ENCODE data around the gene ZNF688.

Gene ZNF688

DNA sequence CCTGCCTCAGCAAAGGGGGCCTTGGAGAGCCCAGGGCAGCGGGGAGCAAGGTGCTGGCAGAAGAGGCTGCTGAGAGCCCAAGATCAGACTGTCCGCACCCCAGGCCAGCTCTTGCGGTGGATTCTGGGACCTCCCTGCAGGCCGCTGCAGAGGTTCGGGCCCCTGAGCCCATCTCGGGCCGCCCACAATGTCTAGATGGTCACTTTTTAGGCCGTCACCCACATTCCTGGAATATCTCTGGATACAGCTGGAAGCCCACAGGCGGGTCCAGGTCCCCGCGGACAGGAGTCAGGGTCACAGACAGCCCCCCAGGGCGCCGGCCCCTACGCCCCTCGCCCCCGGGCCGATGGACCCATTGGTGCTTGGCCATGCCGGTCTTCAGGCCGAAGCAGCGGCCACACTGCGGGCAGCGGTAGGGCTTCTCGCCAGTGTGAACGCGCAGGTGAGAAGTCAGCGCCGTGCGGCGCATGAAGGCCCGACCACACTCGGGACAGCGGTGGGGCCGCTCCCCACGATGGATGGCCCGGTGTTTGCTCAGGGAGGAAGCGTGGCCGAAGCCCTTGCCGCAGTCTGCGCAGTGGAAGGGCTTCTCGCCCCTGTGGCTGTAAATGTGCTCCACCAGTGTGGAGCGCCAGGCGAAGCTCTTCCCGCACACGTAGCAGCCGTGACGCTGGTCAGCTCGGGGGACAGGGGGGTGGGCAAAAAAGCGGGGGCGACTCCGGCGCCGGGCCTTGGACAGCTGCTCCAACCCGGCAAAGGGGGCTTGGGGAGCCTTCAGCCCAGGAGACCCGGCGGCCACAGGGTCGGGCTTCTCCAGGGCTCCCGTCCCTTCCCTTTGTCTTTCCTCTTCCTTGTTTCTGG, 39.0 kb downstream of the ZNF688 start:
- DNase-seq = no peak

DNA sequence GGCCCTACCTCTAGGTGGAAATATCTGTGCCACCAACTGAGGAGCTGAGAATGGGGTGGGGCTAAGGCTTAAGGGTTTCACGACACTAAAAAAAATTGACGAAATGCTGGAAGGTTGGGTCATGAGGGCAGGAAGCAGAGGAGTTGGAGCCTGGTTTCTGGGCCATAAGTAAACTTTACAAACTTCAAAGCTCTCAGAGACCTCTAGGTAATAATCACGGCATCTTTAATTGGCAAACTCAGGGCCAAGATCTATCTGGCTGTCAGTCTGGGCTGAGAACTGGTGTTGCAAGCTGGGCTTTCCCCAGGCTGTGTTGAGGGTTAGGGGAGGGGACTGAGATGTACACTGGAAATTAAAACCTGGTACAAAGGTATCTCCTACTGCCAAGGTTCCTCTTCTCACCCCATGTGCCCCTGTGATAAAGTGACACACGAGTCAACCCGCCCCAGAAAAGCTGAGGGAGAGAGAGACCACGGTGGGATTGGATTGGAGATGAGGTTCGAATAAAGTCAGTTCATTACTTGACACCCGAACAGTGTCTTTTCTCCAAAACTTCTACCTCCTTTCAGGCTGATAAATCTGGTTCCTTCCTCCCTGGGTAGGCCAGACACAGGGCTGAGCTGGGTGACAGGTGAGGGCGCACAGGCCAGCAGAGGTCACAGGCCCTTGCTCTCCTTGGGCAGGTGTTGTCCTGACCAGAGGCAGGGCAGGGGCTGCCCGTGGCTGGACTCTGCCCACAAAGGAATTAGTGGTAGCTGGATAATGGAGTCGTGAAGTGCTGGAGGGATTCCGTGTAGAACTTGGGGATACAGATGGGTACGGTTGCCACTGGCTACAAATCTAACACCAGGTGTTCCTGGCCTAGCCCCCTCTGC, 41.1 kb downstream of the ZNF688 start:
- DNase-seq = no peak

DNA sequence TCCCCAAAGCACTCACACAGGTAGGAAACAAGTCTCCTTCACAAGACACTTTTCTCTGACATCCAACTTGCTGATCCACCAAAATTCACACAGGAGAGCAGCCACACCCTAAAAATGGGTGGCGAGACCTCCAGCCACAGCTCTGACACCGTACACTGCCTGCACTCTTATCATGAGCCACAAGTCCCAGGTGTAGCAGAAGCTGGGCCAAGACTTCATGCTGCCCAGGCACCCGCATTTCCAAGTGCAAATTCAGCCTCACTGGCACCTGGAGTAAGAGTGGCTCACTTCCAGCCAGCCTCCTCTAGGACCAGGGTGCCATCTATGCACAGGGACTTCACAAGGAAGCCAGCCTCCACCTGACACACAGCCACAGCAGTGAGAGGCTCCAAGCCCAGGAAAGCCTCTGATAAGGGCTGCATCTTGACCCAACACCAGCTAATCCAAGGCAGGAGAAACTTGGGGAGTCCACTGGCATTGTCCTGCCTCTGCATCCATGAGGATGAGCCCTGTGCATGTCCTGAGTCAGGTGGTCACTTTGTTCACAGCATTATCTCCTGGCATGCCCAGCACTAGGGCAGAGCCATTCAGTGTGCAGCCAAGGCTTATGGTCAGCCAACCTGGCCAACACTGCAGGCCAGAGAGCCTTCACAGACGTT, 42.6 kb downstream of the ZNF688 start:
- DNase-seq = no peak

GRCh38 chr16:30527635-30528178, 43.8 kb downstream of the ZNF688 start:
- no peak for DNase-seq

GRCh38 chr16:30526823-30527634, 44.5 kb downstream of the ZNF688 start:
- peak; percentile 99 for DNase-seq

DNA sequence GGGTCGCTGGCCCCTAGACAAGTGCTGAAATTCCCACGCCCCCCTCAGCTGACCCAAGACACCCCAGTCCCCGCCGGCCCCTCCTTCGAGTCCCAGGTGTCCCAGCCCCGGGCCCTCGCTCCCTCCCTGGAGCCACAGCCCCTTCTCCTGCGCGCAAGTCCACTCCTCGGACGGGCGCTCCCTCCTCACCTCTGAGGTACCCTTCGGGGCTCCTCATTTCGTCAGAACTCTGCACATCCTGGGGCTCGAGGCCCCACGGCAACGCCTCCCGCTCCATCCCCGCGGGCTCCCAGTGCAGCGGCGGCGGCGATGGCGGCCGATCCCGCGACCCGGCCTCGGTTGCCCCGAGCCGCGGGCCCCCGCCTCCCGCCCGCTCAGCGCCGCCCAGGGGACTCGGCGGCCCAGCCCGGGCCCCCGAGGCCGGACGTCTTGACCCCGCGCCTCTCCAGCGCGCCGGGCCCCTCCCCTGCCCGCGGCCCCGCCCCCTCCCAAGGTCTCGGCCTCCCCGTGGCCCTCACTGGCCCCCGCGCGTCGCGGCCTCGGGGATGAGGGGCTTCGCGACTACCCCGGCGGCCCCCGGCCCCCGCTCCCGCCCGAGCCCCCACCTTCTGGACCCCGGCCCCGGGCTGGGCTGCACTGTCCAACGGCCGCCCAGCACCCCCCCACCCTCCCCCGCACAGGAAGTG, 45.2 kb downstream of the ZNF688 start, which contains the start of gene ZNF768:
ZNF768 (minus strand) TSS at position 430 of the 686 bp plus-strand sequence; CDS start at position 277, 153 bp downstream.
- peak; percentile 20 for DNase-seq

- no peak for DNase-seq
Observed at GRCh38 chr16:30525844-30526136, 45.7 kb downstream of the ZNF688 start.

DNA sequence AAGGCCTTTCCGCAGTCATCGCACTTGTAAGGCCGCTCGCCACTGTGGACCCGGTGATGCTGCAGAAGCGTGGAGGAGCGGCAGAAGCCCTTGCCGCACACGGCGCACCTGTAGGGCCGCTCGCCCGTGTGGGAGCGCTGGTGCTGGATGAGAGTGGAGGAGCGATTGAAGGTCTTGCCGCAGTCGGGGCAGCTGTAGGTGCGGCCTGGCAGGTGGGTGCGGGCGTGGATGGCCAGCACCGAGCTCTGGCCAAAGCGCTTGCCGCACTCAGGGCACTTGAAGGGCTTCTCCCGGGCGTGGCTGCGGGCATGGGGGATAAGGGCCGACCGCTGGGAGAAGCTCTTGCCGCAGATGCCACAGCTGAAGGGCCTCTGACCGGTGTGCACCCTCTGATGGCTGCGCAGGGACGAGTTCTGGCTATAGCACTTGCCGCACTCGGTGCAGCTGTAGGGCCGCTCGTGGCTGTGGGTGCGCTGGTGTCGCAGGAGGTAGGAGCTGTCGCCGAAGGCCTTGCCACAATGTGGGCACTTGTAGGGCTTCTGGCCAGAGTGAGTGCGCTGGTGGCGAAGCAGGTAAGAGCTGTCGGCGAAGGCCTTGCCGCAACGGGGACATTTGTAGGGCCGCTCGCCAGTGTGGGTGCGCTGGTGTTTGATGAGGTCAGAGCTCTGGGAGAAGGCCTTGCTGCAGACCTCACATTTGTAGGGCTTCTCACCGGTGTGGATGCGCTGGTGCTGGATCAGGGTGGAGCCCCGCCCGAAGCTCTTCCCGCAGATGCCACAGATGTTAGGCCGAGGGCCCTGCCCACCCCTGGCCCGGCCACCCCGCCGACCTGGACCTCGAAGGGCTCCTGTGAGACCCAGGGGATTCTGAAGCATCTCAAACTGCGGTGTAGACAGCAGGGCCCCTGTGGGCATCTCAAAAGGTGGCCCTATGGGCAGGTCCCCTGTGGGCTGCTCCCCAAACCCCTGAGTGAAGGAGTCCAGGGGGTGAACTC, 46.6 kb downstream of the ZNF688 start:
- DNase-seq = no peak

DNA sequence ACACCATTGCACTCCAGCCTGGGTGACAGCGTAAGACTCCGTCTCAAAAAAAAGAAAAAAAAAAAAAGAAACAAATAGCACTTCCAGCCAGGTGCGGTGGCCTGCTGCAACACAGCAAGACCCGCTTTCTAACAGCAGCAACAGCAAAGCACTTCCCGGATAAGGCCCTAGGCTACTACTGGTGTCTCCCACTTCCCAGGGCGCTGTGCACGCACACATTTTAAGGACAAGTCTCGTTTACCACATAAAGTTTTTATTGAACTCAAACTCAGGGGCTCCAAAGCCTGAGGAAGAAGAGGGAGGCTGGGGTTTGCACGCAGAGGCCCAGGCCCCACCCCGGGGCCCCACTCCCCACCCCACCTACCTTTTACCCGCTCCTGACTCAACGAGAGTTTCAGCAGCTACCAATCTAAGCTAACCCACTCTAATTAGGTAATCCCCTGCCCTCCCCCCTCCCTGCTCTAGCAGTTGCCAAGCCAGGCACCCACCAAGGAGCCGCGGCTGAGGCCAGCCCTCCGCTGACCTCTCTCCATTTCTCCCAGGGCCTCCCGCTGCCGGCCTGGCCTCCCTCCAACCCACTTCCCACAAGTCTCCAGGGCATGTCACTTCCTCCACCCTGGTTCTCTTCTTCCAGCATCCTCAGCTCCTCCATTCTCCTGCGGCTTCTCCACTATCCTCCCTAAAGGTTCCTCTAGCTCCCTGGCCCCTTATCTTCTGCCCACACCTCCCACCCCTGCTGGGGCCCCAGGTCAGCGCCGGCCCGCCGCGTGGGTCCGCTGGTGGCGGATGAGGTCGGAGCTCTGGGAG, 47.5 kb downstream of the ZNF688 start:
- no peak for DNase-seq

DNA sequence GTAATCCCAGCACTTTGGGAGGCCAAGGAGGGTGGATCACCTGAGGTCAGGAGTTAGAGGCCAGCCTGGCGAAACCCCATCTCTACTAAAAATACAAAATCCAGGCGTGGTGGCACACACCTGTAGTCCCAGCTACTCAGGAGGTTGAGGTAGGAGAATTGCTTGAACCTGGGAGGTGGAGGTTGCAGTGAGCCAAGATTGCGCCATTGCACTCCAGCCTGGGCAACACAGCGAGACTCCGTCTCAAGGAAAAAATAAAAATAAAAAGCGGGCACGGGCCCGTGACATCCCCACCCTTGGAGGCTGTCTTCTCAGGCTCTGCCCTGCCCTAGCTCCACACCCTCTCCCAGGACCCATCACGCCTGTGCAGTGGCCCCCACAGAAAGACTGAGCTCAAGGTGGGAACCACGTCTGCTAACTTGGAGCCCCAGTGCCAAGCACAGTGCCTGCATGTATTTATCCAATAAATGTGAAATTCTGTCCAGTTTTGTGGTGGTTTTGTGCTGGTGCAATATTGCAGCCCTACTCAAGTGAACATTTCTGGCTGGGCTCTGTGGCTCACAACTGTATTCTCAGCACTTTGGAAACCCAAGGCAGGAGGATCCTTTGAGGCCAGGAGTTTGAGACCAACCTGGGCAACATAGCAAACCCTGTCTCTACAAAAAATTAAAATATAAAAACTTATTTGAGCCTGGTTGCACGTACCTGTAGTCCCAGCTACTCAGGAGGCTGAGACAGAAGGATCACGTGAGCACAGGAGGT, 48.6 kb downstream of the ZNF688 start:
- peak; percentile 9 for DNase-seq

DNA sequence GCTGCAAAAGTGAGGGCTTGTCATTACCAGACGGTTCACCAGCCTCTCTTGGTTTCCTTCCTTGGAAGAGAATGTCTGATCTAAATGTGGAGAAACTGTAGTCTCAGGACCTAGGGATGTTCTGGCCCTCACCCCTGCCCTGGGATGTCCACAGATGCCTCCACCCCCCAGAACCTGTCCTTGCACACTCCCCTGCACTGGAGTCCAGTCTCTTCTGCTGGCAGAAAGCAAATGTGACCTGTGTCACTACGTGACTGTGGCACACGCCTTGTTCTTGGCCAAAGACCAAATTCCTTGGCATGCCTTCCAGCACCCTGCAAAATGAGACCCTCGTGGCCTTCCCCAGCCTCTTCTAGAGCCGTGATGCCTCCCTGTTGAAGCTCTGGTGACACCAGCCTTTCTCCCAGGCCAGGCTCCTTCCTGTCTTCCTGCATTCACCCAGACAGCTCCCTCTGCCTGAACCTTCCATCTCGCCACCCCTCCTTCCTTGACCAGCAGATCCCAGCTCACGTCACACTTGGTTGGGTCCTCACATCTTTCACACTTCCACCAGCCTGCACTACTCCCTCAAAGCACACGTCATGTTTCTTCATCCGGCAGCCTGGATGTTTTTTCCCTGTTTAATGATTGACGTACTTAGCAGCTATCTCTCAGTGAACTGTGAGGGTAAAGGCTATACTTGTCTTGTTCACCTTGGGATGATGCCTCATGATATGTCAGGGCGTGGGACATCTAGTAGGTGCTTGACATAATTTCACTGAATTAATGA, 49.5 kb downstream of the ZNF688 start:
- no peak for DNase-seq

DNA sequence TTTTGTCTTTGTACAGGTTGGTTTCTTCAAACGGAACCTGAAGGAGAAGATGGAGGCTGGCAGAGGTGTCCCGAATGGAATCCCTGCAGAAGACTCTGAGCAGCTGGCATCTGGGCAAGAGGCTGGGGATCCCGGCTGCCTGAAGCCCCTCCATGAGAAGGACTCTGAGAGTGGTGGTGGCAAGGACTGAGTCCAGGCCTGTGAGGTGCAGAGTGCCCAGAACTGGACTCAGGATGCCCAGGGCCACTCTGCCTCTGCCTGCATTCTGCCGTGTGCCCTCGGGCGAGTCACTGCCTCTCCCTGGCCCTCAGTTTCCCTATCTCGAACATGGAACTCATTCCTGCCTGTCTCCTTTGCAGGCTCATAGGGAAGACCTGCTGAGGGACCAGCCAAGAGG, 50.0 kb downstream of the ZNF688 start:
- no peak for DNase-seq
